K562 (cell line): ENCODE measurements around the gene KBTBD6. TPM values are rescaled to one million over a fixed set of nuclear protein-coding genes. Genes with fewer than 3 reads are reported as not detected.

Experiments used
- ATAC-seq: fragments of 200-7000 bp; cut with Tn5 transposase; 3 replicates; pipeline ENCODE4 v1.9.1; 2020; ENCODE audit warnings: moderate library complexity
- BruUV-seq: library from RNA; stranded (reverse); fragments of 400-500 nt; replicated peaks from 2 replicates; lab custom pipeline; 2021; lab: Mats Ljungman, UMichigan
- CTCF ChIA-PET: fragments of 300-600 bp; formaldehyde crosslinking; extraction: SDS; loops from one replicate; lab custom pipeline; 2021; ENCODE audit warnings: low intra/inter-chr PET ratio; lab: Yijun Ruan, JAX
- POLR2A ChIA-PET: fragments of 300-600, 350-650 bp; sonication (Branson Sonifier 250); formaldehyde crosslinking; extraction: SDS; loops from one replicate; lab custom pipeline; 2021; ENCODE audit warnings: antibody characterized with exemption, inconsistent platforms; lab: Yijun Ruan, JAX
- DNase-seq, 4 experiments: peaks; one replicate each; pipeline versions ENCODE4 v3.0.0 to v3.0.0-alpha.2; 2011 to 2018; ENCODE audit warnings: low spot score in 3 of 4, mixed read lengths in 3 of 4; ENCODE audit errors: extremely low read depth in 1 of 4
- FAIRE-seq: peaks from 2 replicates; lab custom pipeline; 2011; peaks lifted over from hg19 to GRCh38; lab: Jason Lieb, UNC
- H2AFZ ChIP-seq: 2 replicates; pipeline ENCODE4 v1.6.0; 2011; ENCODE audit warnings: low read depth, low read length, control low read depth, inconsistent platforms
- H3K27ac ChIP-seq: fragments of 200-600 bp; 3 replicates; pipeline ENCODE4 v1.8.0; 2011; ENCODE audit warnings: low read depth, mild to moderate bottlenecking, control low read depth, inconsistent platforms, low read length, moderate library complexity, mixed read lengths; ENCODE audit errors: extremely low read depth
- H3K27me3 ChIP-seq, 2 experiments: fragments of 300-600 bp in 1 of 2; 2 replicates in 1 of 2; 3 replicates in 1 of 2; pipeline versions ENCODE4 v1.6.0 to v1.8.0; 2011; ENCODE audit warnings: inconsistent platforms in 2 of 2, low read length in 2 of 2, mild to moderate bottlenecking in 1 of 2, mixed read lengths in 1 of 2, moderate library complexity in 1 of 2; ENCODE audit not compliant: control insufficient read depth in 2 of 2, insufficient read depth in 2 of 2
- H3K36me3 ChIP-seq: fragments of 300-600 bp; 3 replicates; pipeline ENCODE4 v1.8.0; 2011; ENCODE audit warnings: mild to moderate bottlenecking, low read length, inconsistent platforms; ENCODE audit not compliant: control insufficient read depth, insufficient read depth
- H3K4me1 ChIP-seq, 2 experiments: fragments of 200-600 bp in 1 of 2; replicated peaks in 1 of 2; 2 replicates in 1 of 2; 3 replicates in 1 of 2; pipeline versions ENCODE4 v1.5.1 to v1.8.0; 2011; ENCODE audit warnings: inconsistent platforms in 2 of 2, low read length in 2 of 2, mild to moderate bottlenecking in 1 of 2, mixed read lengths in 1 of 2, moderate library complexity in 1 of 2; ENCODE audit not compliant: control insufficient read depth in 2 of 2, insufficient read depth in 2 of 2
- H3K4me2 ChIP-seq: 2 replicates; pipeline ENCODE4 v1.6.1; 2011; ENCODE audit warnings: low read length, control low read depth, inconsistent platforms, mixed read lengths; ENCODE audit not compliant: insufficient read depth
- H3K4me3 ChIP-seq: fragments of 200-600 bp; sonication (generic), shearing (Covaris generic); 2 replicates; pipeline ENCODE4 v1.5.1; 2016; ENCODE audit warnings: control low read depth, inconsistent platforms
- H3K79me2 ChIP-seq: fragments of 200-600 bp; 3 replicates; pipeline ENCODE4 v1.8.0; 2011; ENCODE audit warnings: low read length, inconsistent platforms; ENCODE audit not compliant: control insufficient read depth, insufficient read depth
- H3K9ac ChIP-seq, 2 experiments: 2 replicates each; pipeline versions ENCODE4 v1.6.0 to v1.6.1; 2011; ENCODE audit warnings: low read depth in 2 of 2, low read length in 2 of 2, control low read depth in 1 of 2, inconsistent platforms in 1 of 2, mild to moderate bottlenecking in 1 of 2, mixed read lengths in 1 of 2; ENCODE audit not compliant: insufficient read depth in 1 of 2
- H3K9me1 ChIP-seq: one replicate; pipeline ENCODE4 v1.6.0; 2011; ENCODE audit warnings: inconsistent platforms, mild to moderate bottlenecking, low read length, moderate library complexity; ENCODE audit not compliant: control insufficient read depth, insufficient read depth
- H3K9me3 ChIP-seq: replicated peaks from 2 replicates; pipeline ENCODE4 v1.5.1; 2011; ENCODE audit warnings: low read depth, low read length, inconsistent platforms; ENCODE audit not compliant: control insufficient read depth, insufficient read depth
- H4K20me1 ChIP-seq: replicated peaks from 2 replicates; pipeline ENCODE4 v1.6.1; 2011; ENCODE audit warnings: low read length, inconsistent platforms, mixed read lengths; ENCODE audit not compliant: control insufficient read depth, insufficient read depth
- ATF7 ChIP-seq: fragments of 450-650 bp; IDR thresholded peaks from 2 replicates; pipeline ENCODE4 v1.7.1; 2014; ENCODE audit warnings: mild to moderate bottlenecking, moderate library complexity
- JUND ChIP-seq, 2 experiments: IDR thresholded peaks; 2 replicates in 1 of 2; 3 replicates in 1 of 2; pipeline ENCODE4 v1.6.1; 2011; ENCODE audit warnings: borderline replicate concordance in 2 of 2, low read depth in 2 of 2, low read length in 2 of 2, improper control_type of control experiment in 1 of 2, missing biosample characterization in 1 of 2, missing genetic modification characterization in 1 of 2, missing genetic modification reagents in 1 of 2
- KLF1 ChIP-seq: fragments of 450-650 bp; IDR thresholded peaks from 2 replicates; pipeline ENCODE4 v1.6.1; 2016; ENCODE audit warnings: missing genetic modification characterization, missing compliant biosample characterization
- MECOM ChIP-seq: fragments of 250-450 bp; sonication (Bioruptor Pico); IDR thresholded peaks from 2 replicates; pipeline ENCODE4 v1.8.0; 2022; ENCODE audit warnings: inconsistent platforms
- PTBP1 ChIP-seq: fragments of 200-400 bp; formaldehyde crosslinking; IDR thresholded peaks from 2 replicates; pipeline ENCODE4 v1.6.1; 2017; ENCODE audit warnings: low read depth, low read length
- STAT5A ChIP-seq: IDR thresholded peaks from 2 replicates; pipeline ENCODE4 v1.6.1; 2012; ENCODE audit warnings: low read length, inconsistent platforms, borderline replicate concordance
- TOE1 ChIP-seq, 2 experiments: fragments of 450-650 bp in 1 of 2; sonication (generic) in 1 of 2; formaldehyde crosslinking in 1 of 2; IDR thresholded peaks; 2 replicates each; pipeline versions ENCODE4 v1.7.1 to v1.8.0; 2016 to 2022; ENCODE audit warnings: borderline replicate concordance in 2 of 2, mild to moderate bottlenecking in 2 of 2, antibody characterized with exemption in 1 of 2, inconsistent platforms in 1 of 2, low read depth in 1 of 2, missing genetic modification reagents in 1 of 2, moderate library complexity in 1 of 2
- XRCC3 ChIP-seq: fragments of 450-650 bp; IDR thresholded peaks from 2 replicates; pipeline ENCODE4 v1.6.1; 2017; ENCODE audit warnings: mild to moderate bottlenecking, moderate library complexity
- ZFPM2 ChIP-seq: fragments of 250-450 bp; sonication (Bioruptor Pico); IDR thresholded peaks from 2 replicates; pipeline ENCODE4 v1.5.1; 2022; ENCODE audit warnings: mild to moderate bottlenecking
- ZNF134 ChIP-seq: fragments of 250-450 bp; sonication (Bioruptor Pico); conservative IDR thresholded peaks from 2 replicates; pipeline ENCODE4 v1.4.0; 2020
- in situ Hi-C: fragments of 300-500 bp; cut with MboI; formaldehyde crosslinking; loops from 4 replicates; pipeline ENCODE4 v1.15.0; 2018; ENCODE audit warnings: inconsistent platforms, mixed read lengths
- intact Hi-C: fragments of 100-400 bp; cut with micrococcal nuclease; formaldehyde crosslinking; loops from 2 replicates; pipeline ENCODE4 v1.14.2; 2022
- polyA plus RNA-seq, 8 experiments: library from polyadenylated mRNA; depleted of rRNA in 4 of 8; stranded (reverse) in 5 of 8; unstranded in 3 of 8; fragments of >200 nt; fragmentation: Nextera tagmentation in 2 of 8; fragmentation: Illumina TruSeq in 1 of 8; extraction: Ambion mirVana in 2 of 8; extraction: Trizol in 1 of 8; gene quantifications; 2 replicates each; pipeline versions ENCODE4 v1.2.1 to v1.2.3, GENCODE V29; 2011 to 2014; ENCODE audit warnings: inconsistent platforms in 1 of 8, missing spikeins in 1 of 8
- total RNA-seq, 7 experiments: library from RNA; depleted of rRNA in 6 of 7; stranded (reverse); fragments of >200 nt in 6 of 7; fragmentation: Illumina TruSeq in 2 of 7; extraction: Trizol in 2 of 7; gene quantifications; 2 replicates each; pipeline versions ENCODE4 v1.2.1 to v1.2.3, GENCODE V29; 2011 to 2021; ENCODE audit warnings: low replicate concordance in 1 of 7
- TF ChIP-seq, protein P1 (sequence below): sonication (generic); formaldehyde crosslinking; IDR thresholded peaks from 2 replicates; pipeline ENCODE4 v1.9.0; 2022; ENCODE audit warnings: mild to moderate bottlenecking, missing genetic modification reagents

The KBTBD6 gene
- total and polyA plus RNA-seq, 9 of the 15 experiments (the other 6 are each of a cell fraction or from before 2014, with no cell fraction given), result 1.9 to 4.9 (median 3.2) TPM

DNA sequence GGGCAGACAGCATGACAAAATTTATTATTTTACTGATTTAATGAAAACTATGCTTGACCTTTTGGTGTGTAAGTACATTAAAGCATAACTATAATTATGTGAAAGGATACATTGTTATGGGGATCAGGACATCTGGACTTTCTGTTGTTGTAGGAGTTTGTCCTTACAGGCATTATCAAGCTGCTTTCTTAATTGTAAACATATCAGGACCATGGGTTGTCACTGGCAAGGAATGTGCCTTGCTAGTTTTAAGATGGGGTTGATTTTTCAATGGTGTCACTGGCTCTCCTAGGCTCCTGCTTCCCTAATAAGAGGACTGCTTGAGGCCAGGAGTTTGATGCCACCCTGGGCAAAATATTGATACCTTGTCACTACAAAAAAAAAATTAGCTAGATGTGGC is 32.6 kb downstream of the KBTBD6 start:
- Histone ChIP-seq H3K36me3 (no peaks in the 10 kb centered on the region), H3K27me3 (no peaks in the 10 kb centered on the region), H2AFZ (no peak overlapping the region), H4K20me1 (no peaks in the 10 kb centered on the region), H3K9me1 (no peaks in the 10 kb centered on the region), H3K4me2 (no peak overlapping the region), H3K4me3 (no peak overlapping the region), H3K4me1 (peaks cover 0 to 3% of the 10 kb centered on the region in 2 experiments; a peak in 1 of 5 replicates), H3K79me2 (no peaks in the 10 kb centered on the region), H3K9me3 (no peaks in the 10 kb centered on the region), H3K9ac (no peak overlapping the region), H3K27ac (no peak overlapping the region)
- ATAC-seq (no peak), DNase-seq (no peak), FAIRE-seq (no peak)
- CTCF ChIA-PET, result no interaction called here
- TF ChIP-seq ZFPM2 (no peak), KLF1 (tag) (no peak), JUND (IDR thresholded peaks at IDR 0.05; ENCODE audit: borderline replicate concordance, low read depth, low read length) (no peak), JUND (tag; IDR thresholded peaks at IDR 0.05; ENCODE audit: borderline replicate concordance, low read depth, low read length) (no peak), TOE1 (IDR thresholded peaks at IDR 0.05; ENCODE audit: borderline replicate concordance) (no peak), TOE1 (CRISPR knock-in tag; IDR thresholded peaks at IDR 0.05; ENCODE audit: borderline replicate concordance, low read depth) (no peak), STAT5A (no peak), ATF7 (no peak), ZNF134 (CRISPR knock-in tag) (no peak), MECOM (CRISPR knock-in tag) (no peak), XRCC3 (no peak), PTBP1 (no peak)
- TF ChIP-seq, protein P1, sequence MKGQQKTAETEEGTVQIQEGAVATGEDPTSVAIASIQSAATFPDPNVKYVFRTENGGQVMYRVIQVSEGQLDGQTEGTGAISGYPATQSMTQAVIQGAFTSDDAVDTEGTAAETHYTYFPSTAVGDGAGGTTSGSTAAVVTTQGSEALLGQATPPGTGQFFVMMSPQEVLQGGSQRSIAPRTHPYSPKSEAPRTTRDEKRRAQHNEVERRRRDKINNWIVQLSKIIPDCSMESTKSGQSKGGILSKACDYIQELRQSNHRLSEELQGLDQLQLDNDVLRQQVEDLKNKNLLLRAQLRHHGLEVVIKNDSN (CRISPR knock-in tag), result no peak
- POLR2A ChIA-PET, result no interaction called here
- intact Hi-C loops (no loop called here), in situ Hi-C loops (no loop called here)
- no TSS peak for BruUV-seq
